ENCODE results near the gene VPS13D. TPM values are rescaled to one million over a fixed set of nuclear protein-coding genes. Genes with fewer than 3 reads are reported as not detected.
A peak's percentile ranks its signal among the peaks of the same experiment; 100 is the strongest.

Gene VPS13D
- total RNA-seq, 1 donor from 2014 or later = 24.4 TPM

DNA sequence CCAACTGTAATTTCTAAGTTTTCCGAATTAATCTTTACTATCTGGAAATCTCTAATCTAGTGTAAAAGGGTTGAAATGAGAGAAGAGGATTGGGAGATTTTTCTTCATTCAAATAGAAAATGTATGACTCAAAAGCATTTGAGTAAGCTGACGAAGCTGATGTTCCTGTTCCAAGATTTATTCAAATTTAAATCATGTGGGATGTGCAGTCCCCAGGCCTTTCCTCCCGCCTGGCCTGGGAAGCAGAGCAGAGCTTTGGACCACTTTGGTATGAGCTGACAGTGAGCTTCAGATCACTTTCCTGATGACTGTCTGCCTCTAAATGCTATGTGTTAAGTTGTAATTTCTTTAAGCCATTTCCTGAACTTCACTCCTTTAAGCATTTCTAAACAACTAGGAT, 196.2 kb downstream of the VPS13D start:
- no peak for DNase-seq (ENCODE audit: low read depth, low spot score)

DNA sequence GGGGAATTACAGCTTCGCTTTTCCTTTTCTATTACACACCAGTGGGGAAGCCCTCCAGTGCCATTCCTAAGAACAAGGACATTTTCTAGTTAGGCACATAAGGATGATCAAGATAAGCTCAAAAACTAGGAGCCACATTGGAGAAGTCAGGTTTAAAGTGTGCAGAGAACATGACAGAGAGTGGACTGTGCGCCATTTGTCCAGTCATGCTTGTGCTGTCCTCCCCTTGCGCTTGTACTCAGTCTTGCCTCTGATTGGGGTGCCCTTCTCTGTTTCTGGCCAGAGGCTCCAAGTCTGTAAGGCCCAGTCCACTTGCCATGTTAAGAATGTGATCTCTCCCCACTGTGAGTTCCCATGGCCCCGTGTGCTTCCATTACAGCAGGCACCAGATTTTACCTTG, 198.5 kb downstream of the VPS13D start:
- DNase-seq (ENCODE audit: low read depth, low spot score) = no peak

DNA sequence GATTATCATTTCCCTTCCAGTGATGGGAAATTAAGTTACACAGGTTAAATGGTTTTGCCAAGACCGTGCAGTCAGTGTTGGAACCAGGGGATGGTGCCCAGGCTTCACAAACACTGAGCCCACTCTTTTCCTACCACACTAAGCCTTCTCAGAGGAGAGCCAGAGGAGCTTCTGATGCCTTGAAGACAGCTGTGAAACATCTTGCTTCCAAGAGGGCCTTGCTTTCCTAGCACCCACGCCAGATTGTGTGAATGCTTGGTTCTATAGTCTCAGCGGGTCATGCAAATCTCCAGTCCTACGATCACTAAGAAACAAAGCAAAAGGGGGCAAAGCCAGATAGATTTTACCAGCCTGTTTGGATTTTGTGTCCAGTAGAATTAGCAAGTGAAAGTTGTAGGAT, 200.7 kb downstream of the VPS13D start:
- DNase-seq (ENCODE audit: low read depth, low spot score) = no peak

DNA sequence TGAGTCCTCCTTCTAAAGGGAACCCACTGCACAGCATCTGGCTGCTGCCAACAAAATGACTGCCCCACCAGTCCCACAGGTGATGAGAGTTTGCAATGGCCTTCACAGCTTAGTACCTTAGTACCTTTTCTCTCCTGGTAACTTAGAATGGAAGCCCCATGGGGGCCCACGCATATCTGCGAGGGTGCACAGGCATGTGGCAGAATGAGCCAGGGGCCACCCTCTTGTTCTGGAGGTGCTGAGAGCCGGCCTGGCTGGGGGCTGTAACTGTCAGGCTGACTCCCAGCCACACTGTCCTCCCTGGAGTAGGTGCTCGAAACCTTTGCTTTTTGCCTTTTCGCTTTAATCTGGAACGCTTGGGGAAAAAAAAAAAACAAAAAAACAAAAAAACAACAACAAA, 203.1 kb downstream of the VPS13D start:
- no peak for DNase-seq (ENCODE audit: low read depth, low spot score)

DNA sequence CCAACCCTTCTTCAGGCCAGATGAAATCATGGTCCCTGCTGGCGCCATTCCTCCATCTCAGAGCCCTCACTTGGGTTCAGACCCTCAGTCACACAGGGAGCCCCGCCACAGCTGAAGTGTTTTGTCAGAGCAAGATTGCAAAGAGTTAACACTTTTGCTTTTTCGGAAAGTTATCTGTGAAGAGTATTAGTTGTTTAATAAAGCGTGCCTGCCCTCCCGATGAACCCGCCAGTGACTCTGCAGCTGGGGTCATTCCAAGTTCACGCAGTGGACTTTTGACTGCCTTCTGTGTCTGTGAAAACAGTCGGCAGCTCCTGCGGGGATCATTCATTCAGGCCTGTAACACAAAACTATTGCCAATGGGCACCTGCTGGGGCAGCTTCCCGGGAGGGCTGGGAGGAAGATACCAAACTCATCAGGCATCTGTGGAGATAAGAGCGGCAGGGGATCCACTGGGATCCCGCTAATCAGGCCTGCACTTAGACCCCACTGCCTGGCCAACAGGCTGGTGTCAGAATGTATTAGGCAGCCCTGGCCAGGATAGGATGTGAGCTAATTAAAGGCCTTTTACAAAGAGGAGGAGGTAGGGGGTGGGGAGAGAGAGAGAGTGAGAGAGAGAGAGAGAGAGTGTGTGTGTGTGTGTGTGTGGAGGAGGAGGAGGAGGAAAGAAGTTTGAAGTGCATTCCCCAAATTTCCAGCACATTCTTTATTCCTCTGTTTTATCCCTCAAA, 203.7 kb downstream of the VPS13D start:
- DNase-seq (ENCODE audit: low read depth, low spot score) = no peak

DNA sequence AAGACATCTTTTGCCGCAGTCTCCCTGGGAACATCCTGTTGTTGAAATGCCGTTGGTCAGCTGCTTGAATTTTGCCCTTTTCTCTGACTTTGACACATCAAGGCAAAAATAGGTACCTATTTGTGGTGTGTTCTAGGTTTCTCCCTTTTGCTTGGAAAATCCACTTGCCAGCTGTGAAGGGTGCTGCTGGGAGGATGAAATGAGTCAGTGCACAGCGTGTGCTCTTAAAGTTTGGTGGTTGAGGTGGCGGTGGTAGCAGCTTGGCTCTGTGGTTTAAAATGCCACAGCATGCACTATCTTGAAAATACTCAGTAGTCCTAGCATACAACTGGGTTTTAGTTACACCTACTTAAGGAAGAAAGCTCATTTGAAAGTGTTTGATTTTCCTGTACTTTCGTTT, 204.3 kb downstream of the VPS13D start:
- no peak for DNase-seq (ENCODE audit: low read depth, low spot score)

DNA sequence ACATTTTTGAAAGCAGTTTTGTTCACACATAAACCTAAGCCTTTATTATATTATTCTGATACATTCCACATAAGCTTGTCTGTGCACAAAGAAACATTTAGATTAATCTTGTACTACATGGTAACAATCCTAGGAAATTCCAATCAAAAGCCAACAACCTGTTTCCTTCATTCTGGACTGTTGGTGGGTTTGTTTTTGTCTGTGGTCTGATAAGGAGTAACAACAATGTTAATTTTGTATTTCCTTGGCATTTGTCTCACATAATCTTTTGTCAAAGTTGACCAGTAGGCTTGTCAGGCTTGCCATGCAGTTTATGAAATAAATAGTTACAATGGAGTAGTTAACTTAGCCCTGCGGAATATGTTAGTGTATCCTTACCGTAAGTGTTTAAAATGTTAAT, 204.9 kb downstream of the VPS13D start:
- peak; percentile 92 for DNase-seq (ENCODE audit: low read depth, low spot score)

DNA sequence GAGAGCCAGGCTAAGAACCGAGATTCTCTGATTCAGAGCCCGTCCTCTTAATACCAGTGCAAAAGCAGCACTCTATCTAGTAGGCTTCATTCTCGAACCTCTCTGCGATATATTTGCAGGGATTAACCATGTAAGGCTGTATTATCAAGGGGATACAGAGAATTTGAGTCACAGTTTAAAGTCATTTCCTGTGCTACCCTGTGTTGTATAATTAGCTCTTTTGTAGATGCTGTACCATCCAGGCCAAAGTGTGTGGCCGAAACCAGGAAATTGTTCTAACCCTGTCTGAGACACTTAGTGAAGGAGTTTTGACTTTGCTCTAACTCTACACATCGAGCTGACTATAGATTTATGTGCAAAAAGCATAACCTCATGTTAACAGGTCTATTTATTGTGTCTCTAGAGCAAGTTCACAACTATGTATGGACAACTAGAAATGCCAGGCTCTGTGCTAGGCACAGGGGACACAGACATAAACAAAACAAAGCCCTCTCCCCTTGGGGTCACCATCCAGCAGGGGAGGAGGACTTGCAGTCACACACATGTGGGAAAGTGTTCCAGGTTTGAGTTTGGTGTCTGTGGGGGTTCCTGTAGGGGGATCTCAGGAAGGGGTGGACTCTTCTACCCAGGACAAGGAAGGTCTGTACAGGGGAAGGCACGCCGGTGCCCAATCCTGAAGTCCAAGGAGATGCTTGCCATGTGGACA, 206.0 kb downstream of the VPS13D start:
- peak; percentile 87 for DNase-seq (ENCODE audit: low read depth, low spot score)

DNA sequence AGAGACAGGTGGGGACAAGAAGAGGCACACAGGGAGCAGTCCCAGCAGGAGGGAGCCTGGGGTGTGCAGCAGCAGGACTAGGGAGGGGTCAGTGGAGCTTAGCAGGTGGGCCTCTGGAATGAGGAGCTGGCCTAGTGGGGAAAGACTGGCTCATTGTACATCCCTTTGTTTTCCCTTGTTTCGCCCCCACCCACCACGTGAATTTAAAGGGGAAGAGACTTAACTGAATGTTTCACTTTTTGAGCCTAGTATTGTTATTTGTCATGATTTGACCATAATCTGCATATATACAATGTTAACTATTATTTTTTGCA, 206.5 kb downstream of the VPS13D start:
- no peak for DNase-seq (ENCODE audit: low read depth, low spot score)

DNA sequence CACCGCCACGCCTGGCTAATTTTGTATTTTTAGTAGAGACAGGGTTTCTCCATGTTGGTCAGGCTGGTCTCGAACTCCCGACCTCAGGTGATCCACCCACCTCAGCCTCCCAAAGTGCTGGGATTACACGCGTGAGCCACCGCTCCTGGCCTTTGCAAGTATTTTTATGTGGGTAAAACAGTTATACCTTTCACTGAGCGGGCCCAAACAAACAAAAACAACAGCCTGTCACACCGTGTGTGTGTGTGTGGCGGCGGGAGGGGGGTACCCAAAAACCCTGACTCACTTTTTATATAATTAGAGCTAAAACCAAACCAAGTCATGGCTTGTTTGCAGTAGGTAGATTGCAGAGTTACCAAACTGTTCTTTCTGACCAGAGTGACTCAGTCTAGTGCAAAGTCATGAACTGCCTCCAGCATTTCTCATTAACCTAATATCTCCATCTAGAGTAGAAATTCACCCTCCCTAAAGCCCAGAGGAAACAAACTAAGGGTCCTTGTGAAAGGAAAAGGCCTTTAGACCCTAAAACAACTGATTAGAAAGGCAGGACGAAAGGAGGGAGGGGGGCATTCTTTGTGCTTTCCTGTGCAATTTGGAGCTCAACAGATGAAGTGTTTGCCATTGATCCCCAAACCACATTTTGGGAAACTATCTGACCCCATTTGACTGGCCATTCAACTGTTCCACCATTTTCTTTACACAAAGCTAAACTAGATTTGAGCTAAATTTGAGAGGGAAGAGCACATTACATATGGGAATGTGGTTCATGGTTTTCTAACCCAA, 207.2 kb downstream of the VPS13D start:
- DNase-seq (ENCODE audit: low read depth, low spot score) = no peak

DNA sequence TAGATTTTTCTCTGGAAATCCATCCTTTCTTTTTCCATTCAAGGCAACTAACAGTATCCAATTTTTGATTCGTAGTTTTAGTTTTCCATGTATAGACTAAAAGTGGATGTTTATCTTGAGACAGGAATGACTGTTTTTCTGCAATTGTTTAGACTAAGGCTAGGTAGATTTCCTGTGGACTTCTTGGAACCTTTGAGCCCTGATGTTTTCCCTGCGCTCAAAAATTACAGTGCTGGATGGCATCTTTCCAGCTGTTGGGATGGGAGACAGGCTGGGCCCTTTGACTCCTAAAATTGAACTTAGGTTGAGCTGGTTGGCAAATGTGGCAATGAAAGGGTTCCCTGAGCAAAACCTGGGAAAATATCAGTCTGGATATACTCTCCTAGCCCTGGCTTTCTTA, 207.8 kb downstream of the VPS13D start:
- no peak for DNase-seq (ENCODE audit: low read depth, low spot score)

DNA sequence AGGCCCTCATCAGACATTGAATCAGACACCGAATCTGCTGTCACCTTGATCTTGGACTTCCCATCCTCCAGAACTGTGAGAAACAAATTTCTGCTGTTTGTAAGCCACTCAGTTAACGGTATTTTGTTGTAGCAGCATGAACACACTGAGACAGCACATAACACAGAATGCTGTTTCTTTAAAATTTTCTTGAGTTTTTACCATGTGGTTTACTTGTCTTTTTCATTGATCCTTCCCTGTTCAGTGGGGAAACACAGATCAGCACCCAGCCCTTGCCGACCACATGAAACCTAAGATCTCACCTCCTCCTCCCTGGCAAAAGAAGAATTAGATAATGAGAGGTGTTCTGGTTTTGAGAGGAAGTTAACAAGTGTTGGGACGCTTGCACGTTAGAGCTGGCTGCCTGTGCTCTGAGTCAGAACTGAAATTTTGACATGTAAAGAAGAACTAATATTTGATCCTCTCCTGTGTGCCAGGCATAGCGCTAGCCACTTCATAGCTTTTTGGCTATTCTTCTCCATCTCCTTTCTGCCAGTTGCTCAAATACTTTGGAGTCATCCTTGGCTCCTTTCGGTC, 208.6 kb downstream of the VPS13D start:
- DNase-seq (ENCODE audit: low read depth, low spot score) = no peak

DNA sequence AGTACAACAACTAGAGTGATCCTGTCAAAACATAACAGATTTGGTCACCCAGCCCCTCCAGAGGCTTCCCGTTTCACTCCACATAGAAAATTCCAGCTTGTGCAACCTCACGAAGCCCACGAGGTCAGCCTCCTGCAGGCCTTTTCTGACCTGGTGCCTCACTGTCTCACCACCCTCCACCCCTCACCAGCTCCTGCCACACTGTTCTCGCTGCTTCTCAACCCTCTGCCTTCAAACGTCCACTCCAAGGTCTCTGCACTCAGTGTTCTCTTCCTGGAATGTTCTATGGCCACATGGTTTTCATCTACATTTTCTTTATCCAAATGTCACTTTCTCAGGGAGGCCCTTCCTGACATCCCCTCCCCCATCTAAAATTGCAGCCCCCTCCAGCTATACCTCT, 209.2 kb downstream of the VPS13D start:
- no peak for DNase-seq (ENCODE audit: low read depth, low spot score)

DNA sequence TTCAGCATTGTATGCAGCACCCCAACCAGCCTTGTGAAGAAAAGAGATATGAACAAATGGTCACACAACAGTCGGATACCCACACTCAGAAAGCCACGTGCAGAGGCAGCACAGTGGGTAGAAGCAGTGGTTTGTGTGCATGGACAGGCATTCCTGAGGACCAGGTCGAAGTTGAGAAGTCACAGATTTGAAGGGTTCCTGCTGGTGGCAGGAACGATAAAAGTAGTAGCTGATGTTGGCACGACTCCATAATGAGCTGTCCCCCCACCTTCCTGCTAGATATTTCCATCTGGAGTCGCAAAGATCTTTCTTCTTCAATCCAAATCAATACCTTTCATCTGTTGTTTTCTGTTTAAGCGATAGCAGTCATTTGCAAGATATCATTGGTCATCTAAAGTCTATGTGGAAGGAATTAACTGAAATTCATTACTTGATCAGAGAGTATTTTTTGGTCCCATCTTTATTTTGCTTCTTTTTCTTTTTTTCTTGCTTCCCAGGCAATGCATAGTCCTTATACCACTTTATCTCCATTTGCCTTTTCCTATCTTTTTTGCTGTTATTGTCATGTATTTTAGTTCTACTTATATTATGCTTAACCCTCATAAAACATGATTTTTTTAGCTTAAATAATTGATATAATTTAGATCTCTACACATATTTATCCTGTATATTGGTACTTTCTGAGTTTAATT, 211.7 kb downstream of the VPS13D start:
- DNase-seq (ENCODE audit: low read depth, low spot score) = no peak

DNA sequence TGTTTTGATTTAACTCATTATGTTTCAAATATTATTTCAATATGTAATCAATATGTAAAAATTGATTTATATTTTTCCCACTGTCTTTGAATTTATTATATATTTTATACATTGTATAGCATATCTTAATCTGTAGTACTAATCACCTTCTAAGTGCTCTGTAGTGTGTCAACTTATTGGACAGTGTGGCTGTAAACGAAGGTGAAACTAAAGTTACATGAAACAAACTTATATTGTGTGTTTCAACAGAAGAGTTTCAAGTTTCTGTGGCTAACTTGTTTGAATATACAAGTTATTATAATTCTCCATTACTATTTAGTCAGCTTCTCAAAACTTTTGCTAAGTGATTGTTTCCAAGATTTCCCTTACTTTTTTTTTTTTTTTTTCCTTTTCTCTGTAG, 212.4 kb downstream of the VPS13D start:
- DNase-seq (ENCODE audit: low read depth, low spot score) = no peak

DNA sequence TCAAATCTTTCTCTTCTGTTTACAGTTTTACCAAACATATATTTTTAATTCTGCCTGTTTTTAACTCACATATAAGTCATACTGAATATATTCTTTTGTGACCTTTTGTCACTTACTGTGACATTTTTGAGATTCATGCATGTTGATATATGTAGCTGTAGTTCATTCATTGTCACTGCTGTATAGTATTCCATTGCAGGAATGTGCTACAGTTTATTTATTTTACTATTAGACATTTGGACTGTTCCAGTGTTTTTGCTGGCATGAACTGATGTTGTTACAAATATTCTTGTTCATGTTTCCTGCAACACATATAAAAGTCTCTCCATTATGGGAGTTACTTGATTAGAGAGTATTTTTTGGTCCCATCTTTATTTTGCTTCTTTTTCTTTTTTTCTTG, 213.3 kb downstream of the VPS13D start:
- no peak for DNase-seq (ENCODE audit: low read depth, low spot score)

DNA sequence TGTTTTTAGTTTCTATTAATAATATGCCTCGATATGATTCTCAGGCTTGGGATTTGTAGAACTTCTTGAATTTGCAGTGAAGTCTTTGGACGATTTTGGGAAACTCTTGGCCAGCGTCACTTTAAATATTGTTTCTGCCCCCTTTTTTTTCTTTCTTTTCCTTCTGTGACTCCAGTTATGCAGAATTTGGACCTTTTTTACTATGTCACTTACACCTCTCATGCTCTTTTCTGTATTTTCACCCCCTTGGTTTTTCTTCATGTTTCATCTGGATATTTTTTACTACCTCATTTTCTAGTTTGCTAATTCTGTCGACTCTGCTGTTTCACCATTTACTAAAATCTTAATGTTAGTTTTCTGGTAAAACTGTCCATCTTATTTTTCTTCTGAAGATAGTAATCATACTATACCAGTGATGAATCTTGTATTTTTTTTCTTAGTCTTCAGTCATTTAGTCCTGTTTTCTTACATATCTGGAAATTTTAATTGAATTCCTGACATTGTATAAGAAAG, 214.6 kb downstream of the VPS13D start:
- no peak for DNase-seq (ENCODE audit: low read depth, low spot score)

DNA sequence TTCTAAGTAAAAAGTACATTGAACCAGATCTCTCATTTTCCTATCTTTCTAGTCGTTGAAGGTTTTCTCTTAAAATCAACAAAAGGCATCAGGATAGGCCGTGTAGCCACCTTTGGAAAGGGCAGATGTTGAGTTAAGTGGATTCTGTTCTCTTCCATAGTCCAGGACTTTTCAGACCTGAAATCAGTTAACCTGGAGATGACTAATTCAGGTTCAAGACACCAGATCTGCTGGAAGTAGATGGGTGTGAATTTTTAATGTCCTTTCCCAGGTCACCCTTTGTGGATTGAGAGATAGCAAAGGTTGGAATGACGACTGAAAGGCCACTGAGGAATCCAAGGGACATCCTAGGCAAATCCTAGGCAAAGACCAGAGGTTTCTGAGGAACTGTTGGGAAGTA, 215.4 kb downstream of the VPS13D start:
- DNase-seq (ENCODE audit: low read depth, low spot score) = no peak

DNA sequence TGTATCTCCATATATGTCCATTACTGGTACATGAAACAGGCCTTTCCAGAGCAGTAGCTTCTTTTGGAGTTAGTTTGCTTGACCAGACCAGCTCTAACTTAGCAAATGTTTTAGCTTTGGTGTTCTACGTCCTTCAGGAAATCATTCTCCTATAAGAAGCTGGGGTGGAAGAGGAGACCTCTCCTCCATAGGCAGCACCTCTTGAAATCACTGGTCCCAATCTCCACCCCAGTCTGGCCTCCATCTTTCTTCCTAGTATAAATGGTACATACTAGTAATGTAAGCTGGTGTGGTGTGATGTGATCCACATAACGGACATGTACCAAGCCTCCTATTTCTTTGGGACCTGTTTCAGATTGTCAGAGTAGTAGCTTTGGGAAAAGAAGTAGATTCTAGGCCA, 216.8 kb downstream of the VPS13D start:
- DNase-seq (ENCODE audit: low read depth, low spot score) = no peak

DNA sequence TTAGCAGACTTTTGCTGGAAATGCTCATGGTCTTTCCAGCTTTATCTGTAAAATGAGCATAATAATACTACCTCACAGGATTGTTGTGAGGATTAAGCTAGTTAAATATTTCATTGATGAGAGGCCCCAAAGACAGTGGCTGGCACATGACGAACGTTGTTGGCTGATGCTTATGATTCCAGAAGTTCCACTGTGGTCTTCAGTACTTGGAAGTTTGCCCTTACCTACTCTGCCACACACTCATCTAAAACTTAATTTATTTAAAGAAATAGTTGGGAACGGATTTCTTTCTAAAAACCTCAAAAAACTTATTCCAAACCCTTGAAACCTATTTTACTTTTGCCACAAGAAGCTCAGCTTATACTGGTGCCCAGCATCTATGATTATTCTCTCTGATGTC, 217.5 kb downstream of the VPS13D start:
- DNase-seq (ENCODE audit: low read depth, low spot score) = no peak

DNA sequence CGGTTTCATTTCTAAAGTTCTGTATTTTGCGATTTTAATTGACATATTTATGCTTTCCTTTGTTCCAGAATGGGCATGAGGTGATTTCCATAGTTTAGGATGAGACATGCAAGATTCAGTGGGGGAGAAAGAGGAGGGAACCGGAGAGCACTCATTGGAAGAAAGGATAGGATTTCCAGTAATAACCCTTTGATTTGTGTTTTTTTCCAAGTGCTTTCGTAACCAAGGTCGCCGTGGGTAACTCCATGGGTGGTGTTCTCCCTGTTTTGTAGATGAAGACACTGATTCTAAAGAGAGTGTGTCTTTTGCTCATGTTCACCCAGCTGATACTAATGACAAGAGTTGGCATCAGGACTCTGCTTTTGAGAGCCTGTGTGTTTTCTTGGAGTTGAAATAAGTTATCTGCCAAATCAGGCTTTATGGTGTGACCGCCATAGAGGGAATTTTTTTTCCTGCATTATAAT, 218.1 kb downstream of the VPS13D start:
- DNase-seq (ENCODE audit: low read depth, low spot score) = no peak

All from pulmonary artery endothelial cell (primary cell).